RPMI7951 (cell line): ENCODE data around the gene CFB. TPM values are rescaled to one million over a fixed set of nuclear protein-coding genes. Genes with fewer than 3 reads are reported as not detected.
"Not testable (repeated sequence)": the region's sequence is repeated elsewhere in the genome, so short reads cannot be mapped to it uniquely, and the experiment has no call there.

Source experiments
- DNase-seq: peaks from one replicate; pipeline ENCODE4 v3.0.0-alpha.2; 2012; ENCODE audit warnings: low read depth
- total RNA-seq: library from RNA; depleted of rRNA; stranded (reverse); fragments of >200 nt; shearing (Covaris generic); gene quantifications from 2 replicates; pipeline ENCODE4 v1.2.3, GENCODE V29; 2014; rRNA removed

Gene CFB
- total RNA-seq, 1 experiment from 2014 or later, result 0.72 TPM

DNA sequence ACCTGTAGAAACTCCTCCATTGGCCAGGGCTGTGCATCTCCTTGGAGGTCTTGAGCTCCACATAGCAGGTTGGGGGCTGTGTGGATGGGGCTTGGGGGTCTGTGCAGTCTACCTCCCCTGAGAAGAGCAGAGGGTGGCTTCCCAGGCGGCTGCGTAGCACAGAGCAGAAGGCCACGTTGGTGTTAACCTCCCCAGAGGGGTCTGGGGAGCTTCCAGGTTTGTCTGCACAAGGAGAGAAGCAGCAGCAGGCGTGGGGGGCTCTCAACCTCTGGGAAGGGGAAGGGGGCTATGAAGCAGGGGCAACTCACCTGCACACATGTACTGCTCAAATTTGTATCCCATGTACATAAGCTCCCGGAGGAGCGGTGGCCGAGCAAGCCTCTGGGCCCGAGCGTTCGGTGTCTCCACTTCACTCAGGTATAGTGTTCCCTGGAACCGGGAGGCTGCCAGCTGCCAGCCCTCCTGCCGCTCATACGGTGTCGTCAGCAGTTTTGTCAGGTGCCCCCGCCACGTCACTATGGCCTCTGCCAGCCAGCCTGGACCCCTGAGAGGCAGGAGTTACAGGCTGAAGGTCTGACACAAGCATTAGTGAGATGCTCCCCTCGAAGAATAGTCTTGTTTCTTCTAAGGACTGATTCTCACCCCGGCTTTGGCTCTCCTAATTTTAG, 24.8 kb downstream of the CFB start:
- no peak for DNase-seq

DNA sequence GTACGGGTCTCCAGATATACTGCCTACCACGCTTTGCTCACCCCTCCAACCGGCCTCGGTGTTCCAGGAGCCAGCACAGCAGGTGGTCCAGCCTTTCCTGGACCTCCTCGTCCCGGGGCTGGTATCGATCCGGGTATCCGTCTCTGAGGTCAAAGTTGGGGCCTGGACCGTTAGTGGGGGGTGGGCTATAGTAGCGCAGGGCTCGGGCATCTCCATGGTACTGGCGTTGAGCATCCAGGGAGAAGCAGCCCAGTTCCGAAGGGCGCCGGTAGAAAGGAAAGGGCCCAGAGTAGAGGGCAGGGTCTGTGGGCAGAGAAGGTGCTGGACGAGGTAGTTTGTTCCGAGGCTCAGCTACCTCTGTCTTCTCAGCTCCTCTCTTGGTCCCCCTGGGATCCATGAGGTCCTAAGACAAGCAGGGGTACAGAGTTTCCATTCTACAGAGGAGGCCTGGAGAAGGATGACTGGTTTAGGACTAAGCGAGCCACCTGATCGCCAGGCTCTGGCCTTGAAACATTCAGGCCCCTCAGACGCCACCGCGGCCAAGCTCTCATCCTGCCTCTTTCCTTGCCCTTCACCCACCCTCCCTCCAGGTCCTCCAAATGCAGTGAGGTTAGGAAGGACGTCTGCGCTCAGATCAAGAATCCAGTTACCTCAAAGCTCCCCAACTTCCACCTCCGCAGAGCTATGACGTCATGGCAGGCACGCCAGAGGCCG, 25.5 kb downstream of the CFB start:
- no peak for DNase-seq

GRCh38 chr6:31971993-31972708, 26.3 kb downstream of the CFB start, which contains the start of gene DXO:
Gene DXO, minus strand, starts transcription at chr6:31972138. Its CDS starts 463 bp downstream, at chr6:31971675.
- DNase-seq, result peak; percentile 98

GRCh38 chr6:31972709-31973350, 26.9 kb downstream of the CFB start:
- peak; percentile 42 for DNase-seq

- DNase-seq, result not testable (repeated sequence)
Observed at GRCh38 chr6:31976065-31976464, 30.2 kb downstream of the CFB start.

DNA sequence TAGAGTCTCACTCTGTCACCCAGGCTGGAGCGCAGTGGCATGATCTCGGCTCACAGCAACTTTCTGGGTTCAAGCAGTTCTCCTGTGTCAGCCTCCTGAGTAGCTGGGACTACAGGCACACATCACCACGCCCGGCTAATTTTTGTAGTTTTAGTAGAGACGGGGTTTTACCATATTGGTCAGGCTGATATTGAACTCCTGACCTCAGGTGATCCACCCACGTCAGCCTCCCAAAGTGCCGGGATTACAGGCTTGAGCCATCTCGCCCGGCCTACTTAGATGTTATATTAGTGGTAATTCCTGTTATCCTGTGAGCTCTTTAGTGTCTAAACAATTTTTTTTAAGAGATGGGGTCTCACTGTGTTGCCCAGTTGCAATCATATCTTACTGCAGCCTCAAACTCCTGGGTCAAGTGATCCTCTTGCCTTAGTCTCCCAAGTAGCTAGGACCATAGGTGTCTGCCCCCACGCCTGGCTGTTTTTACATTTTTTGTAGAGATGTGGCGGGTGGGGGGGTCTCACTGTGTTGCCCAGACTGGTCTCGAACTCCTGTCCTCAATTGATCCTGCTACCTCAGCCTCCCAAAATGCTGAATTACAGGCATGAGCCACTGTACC, 32.0 kb downstream of the CFB start:
- DNase-seq, result no peak

DNA sequence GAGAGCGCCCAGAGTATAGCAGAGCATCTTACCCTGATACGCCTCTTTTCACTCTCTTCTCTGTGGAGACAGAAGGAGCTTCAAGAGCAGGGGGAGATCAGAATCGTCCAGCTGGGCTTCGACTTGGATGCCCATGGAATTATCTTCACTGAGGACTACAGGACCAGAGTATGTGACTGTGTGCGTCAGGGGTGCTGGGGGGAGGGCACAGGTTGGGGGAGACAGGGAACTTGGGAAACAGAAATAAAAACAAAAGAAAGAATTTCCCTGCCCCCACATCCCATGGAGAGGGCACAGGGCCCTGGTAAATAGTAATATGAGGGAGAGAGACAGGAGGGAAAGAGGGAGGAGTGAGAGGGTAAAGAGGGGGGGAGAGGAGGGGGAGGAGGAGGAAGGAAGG, 32.9 kb downstream of the CFB start:
- no peak for DNase-seq

GRCh38 chr6:31979238-31979898, 33.5 kb downstream of the CFB start:
- no peak for DNase-seq

GRCh38 chr6:31980195-31980876, 34.4 kb downstream of the CFB start:
- DNase-seq, result not testable (repeated sequence)

GRCh38 chr6:31980998-31981397, 35.1 kb downstream of the CFB start:
- DNase-seq, result not testable (repeated sequence)

DNA sequence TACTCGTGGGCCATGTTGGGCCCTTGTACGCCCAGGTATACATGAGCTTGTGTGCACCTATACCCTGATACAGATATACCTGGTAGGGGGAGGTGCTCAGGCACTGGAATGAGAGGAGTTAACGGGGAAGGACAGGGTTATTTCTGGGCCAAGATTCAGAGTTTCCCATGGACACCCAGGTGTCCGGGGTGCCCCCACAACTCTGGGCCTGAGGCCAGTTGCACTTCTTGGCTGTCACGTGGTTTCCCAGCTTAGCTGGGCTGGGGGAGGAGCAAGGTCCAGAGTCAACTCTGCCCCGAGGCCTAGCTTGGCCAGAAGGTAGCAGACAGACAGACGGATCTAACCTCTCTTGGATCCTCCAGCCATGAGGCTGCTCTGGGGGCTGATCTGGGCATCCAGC, 35.8 kb downstream of the CFB start, which contains the start of gene C4A:
TSS of gene C4A (plus strand) at position 314 of the 400 bp plus-strand sequence. CDS start at position 365, 51 bp downstream.
- DNase-seq, result not testable (repeated sequence)

- DNase-seq, result not testable (repeated sequence)
Observed at GRCh38 chr6:31989363-31989762, 43.5 kb downstream of the CFB start.

DNA sequence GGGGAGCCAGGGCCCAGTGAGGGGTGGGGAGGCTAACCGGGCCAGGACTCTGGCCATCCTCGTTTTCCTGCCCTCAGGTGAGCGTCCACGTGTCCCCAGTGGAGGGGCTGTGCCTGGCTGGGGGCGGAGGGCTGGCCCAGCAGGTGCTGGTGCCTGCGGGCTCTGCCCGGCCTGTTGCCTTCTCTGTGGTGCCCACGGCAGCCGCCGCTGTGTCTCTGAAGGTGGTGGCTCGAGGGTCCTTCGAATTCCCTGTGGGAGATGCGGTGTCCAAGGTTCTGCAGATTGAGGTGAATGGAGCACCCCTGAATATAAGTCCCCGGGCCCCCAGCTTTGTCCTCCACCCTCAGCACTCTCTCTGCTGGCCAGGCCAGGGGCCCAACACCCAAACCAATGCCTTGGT, 48.5 kb downstream of the CFB start:
- DNase-seq, result not testable (repeated sequence)

DNA sequence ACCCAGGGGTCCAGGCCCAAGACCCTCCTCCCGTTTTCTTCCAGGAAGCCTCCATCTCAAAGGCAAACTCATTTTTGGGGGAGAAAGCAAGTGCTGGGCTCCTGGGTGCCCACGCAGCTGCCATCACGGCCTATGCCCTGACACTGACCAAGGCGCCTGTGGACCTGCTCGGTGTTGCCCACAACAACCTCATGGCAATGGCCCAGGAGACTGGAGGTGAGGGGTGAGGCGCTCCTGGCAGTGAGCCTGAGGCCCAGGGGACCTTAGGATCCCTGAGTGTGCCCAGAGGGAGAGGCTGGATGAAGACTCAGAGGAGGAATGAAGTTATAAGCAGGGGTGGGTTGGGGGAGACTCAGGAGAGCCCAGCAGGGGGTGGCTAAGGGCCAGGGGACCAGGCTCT, 50.5 kb downstream of the CFB start:
- not testable (repeated sequence) for DNase-seq

Other genes starting within 250 kb of the CFB start
- 36.7 and 36.9 TPM in 2 replicates for gene ABHD16A, start 242.8 kb upstream of the CFB start, total RNA-seq
- gene LY6G6F, start 239.2 kb upstream of the CFB start, total RNA-seq, result not detected in 2 replicates
- gene LY6G6D, start 230.7 kb upstream of the CFB start, total RNA-seq, result not detected in 2 replicates
- not detected in 2 replicates for gene LY6G6C, start 224.3 kb upstream of the CFB start, total RNA-seq
- gene MPIG6B, start 222.7 kb upstream of the CFB start, total RNA-seq, result not detected in 2 replicates
- 39.4 and 53.3 TPM in 2 replicates for gene DDAH2, start 216.8 kb upstream of the CFB start, total RNA-seq
- gene CLIC1, start 209.6 kb upstream of the CFB start, total RNA-seq, result 1,387 and 1,552 TPM in 2 replicates
- gene MSH5, start 206.1 kb upstream of the CFB start, total RNA-seq, result 14.1 and 17.8 TPM in 2 replicates
- 0.72 and 2.7 TPM in 2 replicates for gene SAPCD1, start 183.4 kb upstream of the CFB start, total RNA-seq
- 0.10 and 0.36 TPM in 2 replicates for gene VWA7, start 168.8 kb upstream of the CFB start, total RNA-seq
- gene VARS1, start 150.3 kb upstream of the CFB start, total RNA-seq, result 26.4 and 33.6 TPM in 2 replicates
- 145 and 164 TPM in 2 replicates for gene LSM2, start 139.1 kb upstream of the CFB start, total RNA-seq
- 0.68 and 0.84 TPM in 2 replicates for gene HSPA1L, start 130.8 kb upstream of the CFB start, total RNA-seq
- gene HSPA1A, start 130.6 kb upstream of the CFB start, total RNA-seq, result 141 and 155 TPM in 2 replicates
- gene HSPA1B, start 118.4 kb upstream of the CFB start, total RNA-seq, result 82.1 and 101 TPM in 2 replicates
- 55.3 and 66.7 TPM in 2 replicates for gene NEU1, start 83.3 kb upstream of the CFB start, total RNA-seq
- 1.5 TPM in 1 of 2 replicates, not detected in the other for gene SLC44A4, start 67.1 kb upstream of the CFB start, total RNA-seq
- gene EHMT2, start 48.4 kb upstream of the CFB start, total RNA-seq, result 38.6 and 46.1 TPM in 2 replicates
- 1.2 and 1.4 TPM in 2 replicates for gene ZBTB12, start 44.0 kb upstream of the CFB start, total RNA-seq
- not detected in 2 replicates for gene C2, start 18.4 kb upstream of the CFB start, total RNA-seq
- 235 and 246 TPM in 2 replicates for gene NELFE, start 12.9 kb downstream of the CFB start, total RNA-seq
- gene SKIC2, start 13.1 kb downstream of the CFB start, total RNA-seq, result 30.4 and 36.5 TPM in 2 replicates
- gene DXO, start 26.0 kb downstream of the CFB start, total RNA-seq, result 21.0 and 27.8 TPM in 2 replicates
- 0.96 and 1.3 TPM in 2 replicates for gene C4A, start 36.0 kb downstream of the CFB start, total RNA-seq
- 0.68 and 0.72 TPM in 2 replicates for gene C4B, start 68.7 kb downstream of the CFB start, total RNA-seq
- not detected in 2 replicates for gene CYP21A2, start 92.3 kb downstream of the CFB start, total RNA-seq
- gene TNXB, start 163.2 kb downstream of the CFB start, total RNA-seq, result 0.12 and 0.20 TPM in 2 replicates
- gene ATF6B, start 182.2 kb downstream of the CFB start, total RNA-seq, result 20.5 and 23.5 TPM in 2 replicates
- gene FKBPL, start 184.2 kb downstream of the CFB start, total RNA-seq, result 14.5 and 15.2 TPM in 2 replicates
- gene PRRT1, start 205.8 kb downstream of the CFB start, total RNA-seq, result 0.49 TPM in 1 of 2 replicates, not detected in the other
- 22.9 and 25.1 TPM in 2 replicates for gene PPT2, start 208.0 kb downstream of the CFB start, total RNA-seq
- gene EGFL8, start 218.5 kb downstream of the CFB start, total RNA-seq, result 0.59 and 2.8 TPM in 2 replicates
- 59.4 and 82.3 TPM in 2 replicates for gene AGPAT1, start 230.0 kb downstream of the CFB start, total RNA-seq
- 106 and 113 TPM in 2 replicates for gene RNF5, start 232.3 kb downstream of the CFB start, total RNA-seq
- gene AGER, start 238.2 kb downstream of the CFB start, total RNA-seq, result 0.98 and 1.6 TPM in 2 replicates
- 14.4 and 15.7 TPM in 2 replicates for gene PBX2, start 244.1 kb downstream of the CFB start, total RNA-seq
- gene GPSM3, start 246.5 kb downstream of the CFB start, total RNA-seq, result 4.1 and 5.8 TPM in 2 replicates